Fibroblast of the conjunctiva (primary cell): ENCODE data around the gene PLOD2.
A peak's percentile ranks its signal among the peaks of the same experiment; 100 is the strongest.

Source experiments
- DNase-seq: peaks from one replicate; pipeline ENCODE4 v3.0.0-alpha.2; 2010; ENCODE audit warnings: low read depth

Gene PLOD2

GRCh38 chr3:146099316-146099715 is 61.7 kb downstream of the PLOD2 start:
- no peak for DNase-seq

- DNase-seq = no peak
These were observed 67.1 kb downstream of the PLOD2 start for GRCh38 chr3:146093896-146094295.

GRCh38 chr3:146092230-146092629 is 68.8 kb downstream of the PLOD2 start:
- no peak for DNase-seq

- no peak for DNase-seq
These were observed 69.6 kb downstream of the PLOD2 start for GRCh38 chr3:146091397-146091796.

DNA sequence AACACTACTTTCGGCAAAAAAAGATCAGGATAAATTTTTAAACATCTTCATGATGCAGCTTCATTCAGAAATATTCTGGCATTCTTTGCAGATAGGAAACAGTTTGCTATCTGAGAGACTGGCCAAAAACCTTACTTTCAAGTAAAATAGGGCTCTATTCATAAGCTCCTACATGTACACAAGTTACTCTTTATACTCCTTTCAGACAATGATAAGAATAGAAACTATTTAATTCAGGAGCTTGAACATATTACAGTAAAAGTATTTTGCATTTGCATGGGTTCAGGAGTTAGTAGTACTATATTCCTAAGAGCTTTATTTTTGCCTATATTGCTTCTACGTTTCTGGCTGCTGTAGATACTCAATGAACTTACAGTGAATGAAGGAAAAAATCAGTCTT is 70.5 kb downstream of the PLOD2 start:
- DNase-seq = no peak

DNA sequence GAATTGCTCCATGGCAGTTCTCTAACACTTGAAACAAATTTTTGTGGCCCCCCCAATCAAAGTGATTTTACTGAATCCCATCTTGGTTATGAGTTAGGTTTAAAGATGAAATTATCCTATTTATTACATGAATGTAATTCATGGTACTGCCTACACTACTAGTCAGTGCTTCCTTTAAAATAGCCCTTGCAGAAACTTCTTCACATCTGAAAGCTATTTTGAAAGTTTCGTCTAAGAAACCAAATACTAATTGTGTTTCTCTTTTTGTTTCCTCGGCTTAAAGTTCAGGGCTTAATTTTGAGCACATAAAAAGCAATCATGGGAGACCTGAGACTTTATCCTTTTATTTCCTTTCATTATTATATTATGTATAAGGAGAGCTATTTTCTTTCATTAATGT is 72.1 kb downstream of the PLOD2 start:
- DNase-seq = no peak

GRCh38 chr3:146087116-146087515 is 73.9 kb downstream of the PLOD2 start:
- no peak for DNase-seq

DNA sequence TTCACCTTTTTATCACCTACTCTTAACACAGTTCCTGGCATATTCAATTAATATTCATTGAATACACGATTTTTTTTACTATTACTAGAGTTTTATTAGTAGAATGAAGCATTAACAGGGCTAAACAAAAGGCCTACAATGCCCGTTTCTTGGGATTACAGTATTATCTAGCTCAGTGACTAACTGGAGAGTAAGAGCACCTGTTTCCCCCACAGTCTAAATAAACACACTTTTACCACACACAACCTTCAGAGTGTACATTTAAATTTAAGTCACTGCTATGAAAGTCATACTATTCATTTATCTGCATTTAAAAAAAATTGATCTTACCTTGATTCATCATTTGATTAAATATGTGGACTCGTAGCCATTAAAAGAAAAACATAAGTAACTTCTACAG is 74.8 kb downstream of the PLOD2 start:
- no peak for DNase-seq

DNA sequence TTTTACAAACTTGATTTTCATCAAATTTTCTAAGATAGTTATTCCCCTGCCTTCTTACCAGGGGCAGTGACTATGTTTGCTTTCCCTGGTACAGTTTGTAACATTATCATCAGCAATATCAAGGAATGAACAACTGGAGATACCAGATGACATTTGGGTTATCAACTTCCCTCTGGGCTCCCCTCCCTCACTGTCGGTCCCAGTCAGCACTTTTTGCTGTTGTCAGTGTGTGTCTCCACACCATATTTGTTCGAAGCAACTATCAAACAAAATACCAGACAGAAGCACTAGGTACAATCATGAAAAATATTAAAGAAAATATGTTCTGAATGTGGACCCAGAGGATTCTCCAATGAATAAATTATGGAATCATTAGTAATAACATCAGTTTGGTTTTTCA is 75.3 kb downstream of the PLOD2 start:
- DNase-seq = no peak

- no peak for DNase-seq
These were observed 80.4 kb downstream of the PLOD2 start for GRCh38 chr3:146080578-146080977.

GRCh38 chr3:146078031-146078430 is 83.0 kb downstream of the PLOD2 start:
- no peak for DNase-seq

- DNase-seq = no peak
These were observed 83.8 kb downstream of the PLOD2 start for GRCh38 chr3:146077181-146077580.

- no peak for DNase-seq
These were observed 88.2 kb downstream of the PLOD2 start for GRCh38 chr3:146072824-146073223.

DNA sequence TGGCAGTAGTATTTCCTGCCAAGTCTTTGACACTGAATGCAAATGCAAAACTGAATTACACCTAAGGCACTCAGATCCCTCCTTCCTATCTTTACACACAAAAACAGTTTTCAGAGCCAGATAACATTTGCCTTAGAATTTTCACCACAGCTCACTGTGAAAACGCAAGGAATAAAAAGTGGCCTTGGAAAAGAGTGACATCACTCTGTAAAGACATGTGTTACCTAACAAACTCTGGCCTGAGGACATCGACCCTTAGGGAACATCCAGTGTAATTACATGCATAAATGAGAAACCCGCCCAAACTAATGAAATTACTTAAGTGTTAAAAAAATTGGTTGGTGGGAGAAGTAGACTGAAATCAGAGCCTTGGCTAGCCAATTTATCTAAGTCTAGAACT is 88.9 kb downstream of the PLOD2 start:
- no peak for DNase-seq

GRCh38 chr3:146071632-146072031 is 89.4 kb downstream of the PLOD2 start:
- DNase-seq = no peak

GRCh38 chr3:146067048-146067447 is 93.9 kb downstream of the PLOD2 start:
- peak; percentile 66 for DNase-seq

- peak; percentile 57 for DNase-seq
These were observed 95.4 kb downstream of the PLOD2 start for GRCh38 chr3:146065573-146066006.

DNA sequence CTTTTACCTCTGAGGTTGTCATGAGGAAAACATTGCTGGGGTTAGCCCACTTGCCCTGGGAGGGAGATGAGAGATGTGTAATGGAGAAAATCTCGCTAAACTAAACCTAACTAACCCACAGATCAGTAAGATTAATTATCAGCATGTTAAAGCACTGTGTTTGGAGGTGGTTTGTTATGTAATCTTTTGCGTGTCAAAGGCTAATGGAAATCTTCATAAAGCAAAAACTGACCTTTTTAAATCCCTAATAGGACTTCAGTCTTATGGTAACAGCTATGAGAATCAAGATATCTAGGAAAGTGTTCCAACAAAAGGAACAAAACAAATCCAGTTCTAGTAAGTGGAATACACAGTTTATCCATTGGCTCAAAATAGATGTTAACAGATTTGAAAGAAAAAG is 102.7 kb downstream of the PLOD2 start:
- no peak for DNase-seq

DNA sequence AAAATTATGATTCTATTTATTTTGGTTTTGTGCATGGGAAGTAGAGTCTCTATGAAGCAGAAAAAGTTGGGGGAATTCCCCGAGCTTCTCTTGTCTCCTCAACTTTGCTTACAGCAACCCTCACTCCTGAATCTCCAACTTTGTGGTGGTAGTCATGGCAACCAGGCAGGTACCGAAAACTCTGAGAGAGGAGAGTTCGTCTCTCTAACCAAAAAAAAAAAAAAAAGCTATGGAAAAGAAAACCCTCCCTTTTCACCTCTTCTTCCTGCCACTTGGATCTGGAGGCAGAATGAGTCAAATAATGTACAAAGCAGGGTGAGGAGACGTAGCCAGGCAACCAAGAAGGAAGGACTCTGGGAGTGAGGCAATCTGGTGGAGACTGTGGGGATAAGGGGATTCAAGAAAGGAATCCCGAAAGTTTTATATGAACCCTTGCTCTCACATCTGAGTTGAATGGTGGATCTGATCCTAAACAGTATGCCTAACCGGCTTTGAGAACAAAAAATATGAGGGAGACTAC is 108.1 kb downstream of the PLOD2 start:
- no peak for DNase-seq

DNA sequence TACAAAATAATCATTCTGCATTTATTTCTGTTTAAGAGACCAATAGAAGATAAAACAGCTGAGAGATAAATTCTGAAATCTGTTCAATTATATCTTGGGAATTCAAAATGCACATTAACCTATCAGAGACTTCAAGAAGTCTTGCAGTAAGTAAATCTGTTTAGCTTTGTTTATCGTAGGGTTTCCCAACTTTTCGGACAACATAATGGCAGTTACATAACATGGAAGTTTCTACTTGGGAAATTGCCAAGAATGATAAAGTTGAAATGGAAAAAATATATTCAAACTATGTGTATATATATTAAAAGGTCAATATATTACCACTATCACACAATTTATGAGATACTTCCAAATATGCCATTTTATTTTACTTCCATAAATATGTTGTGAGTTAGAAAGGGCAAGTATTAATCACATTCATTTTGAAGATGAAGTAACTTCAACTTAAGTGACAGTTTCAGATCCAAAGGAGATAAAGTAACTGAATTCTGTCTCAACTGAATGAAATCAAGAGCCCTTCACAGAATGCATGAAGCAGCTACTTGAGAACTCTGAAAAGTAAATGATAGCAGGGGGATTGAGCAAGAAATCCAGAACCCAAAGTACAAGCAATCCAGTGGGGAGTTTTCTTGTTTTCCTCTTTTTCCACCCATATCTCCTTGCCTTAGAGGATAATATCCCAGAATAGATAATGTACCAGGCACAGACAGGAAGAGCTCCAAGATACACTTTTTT is 108.8 kb downstream of the PLOD2 start:
- DNase-seq = no peak

DNA sequence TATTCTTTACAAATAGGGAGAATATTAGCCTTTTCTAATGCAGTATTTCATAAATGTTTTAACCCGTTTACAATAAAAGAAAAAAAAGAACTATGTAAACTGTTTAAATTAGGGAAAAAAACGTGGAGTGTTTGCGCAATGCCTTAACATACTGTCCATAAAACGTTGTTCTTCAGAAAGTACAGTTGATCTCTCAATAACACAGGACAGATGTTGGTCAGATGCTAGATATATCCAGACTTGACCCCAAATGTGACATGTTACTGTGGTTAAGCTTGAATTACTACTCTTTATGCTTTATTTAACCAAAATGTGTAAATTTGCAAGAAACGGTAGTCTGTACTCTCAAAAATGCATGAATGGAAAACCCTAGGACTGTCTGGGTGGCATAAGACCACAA is 110.3 kb downstream of the PLOD2 start:
- peak; percentile 81 for DNase-seq

DNA sequence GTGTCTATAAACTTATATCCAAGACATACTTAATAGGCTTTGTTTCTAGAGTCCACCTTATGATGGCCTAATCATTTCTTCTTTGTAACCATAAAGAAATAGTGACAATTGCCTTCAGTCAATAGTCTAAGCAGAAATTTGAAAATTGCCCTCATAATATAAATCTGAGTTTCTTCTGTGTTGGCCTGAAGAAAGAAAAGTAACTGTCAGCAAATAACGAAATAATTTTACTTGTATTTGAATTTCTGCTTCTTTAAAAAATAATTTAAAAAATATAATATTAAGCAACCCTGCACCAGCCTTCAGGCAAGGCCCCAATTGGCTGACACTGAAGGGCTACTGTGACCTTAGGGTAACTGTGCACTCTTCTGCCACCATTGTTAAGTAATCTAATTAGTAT is 113.5 kb downstream of the PLOD2 start:
- no peak for DNase-seq

GRCh38 chr3:146044046-146044445 is 116.9 kb downstream of the PLOD2 start:
- no peak for DNase-seq

GRCh38 chr3:146040630-146041029 is 120.4 kb downstream of the PLOD2 start:
- no peak for DNase-seq
